Astrocyte of the hippocampus (primary cell): ENCODE results near the gene CKM.

ENCODE experiments used
- DNase-seq: peaks from one replicate; pipeline ENCODE4 v3.0.0; 2011; ENCODE audit warnings: low read depth, low spot score

The CKM gene

DNA sequence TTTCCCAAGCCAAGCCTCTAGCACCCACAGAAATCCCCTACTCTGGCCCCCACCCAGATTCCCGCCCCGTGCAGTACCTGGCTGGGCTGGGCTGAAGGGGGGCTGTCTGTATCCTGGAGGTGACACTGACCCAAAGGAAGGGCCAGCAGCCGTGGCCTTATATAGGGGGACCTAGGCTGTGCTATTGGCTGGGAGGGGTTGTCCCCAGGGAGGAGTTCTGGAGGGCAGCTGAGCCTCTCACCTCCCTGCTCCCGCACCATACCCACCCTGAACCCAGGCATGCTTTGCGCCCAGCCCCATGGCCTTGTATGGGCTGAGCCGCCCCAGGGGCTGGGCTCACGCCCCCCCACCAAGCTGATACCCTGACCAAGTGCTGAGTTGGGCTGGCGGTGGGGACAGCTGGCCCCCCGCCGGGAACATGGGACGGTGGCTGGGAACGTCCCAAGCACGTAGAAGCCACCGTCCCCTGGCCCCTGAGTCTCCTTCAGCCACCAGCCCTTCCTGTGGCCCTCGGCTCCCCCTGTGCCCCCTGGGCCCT is at the start of gene CKM:
Gene CKM, minus strand, starts transcription at position 132 of the 538 bp plus-strand sequence. CDS start 3,162 bp downstream, outside the sequence.
- DNase-seq: no peak

DNA sequence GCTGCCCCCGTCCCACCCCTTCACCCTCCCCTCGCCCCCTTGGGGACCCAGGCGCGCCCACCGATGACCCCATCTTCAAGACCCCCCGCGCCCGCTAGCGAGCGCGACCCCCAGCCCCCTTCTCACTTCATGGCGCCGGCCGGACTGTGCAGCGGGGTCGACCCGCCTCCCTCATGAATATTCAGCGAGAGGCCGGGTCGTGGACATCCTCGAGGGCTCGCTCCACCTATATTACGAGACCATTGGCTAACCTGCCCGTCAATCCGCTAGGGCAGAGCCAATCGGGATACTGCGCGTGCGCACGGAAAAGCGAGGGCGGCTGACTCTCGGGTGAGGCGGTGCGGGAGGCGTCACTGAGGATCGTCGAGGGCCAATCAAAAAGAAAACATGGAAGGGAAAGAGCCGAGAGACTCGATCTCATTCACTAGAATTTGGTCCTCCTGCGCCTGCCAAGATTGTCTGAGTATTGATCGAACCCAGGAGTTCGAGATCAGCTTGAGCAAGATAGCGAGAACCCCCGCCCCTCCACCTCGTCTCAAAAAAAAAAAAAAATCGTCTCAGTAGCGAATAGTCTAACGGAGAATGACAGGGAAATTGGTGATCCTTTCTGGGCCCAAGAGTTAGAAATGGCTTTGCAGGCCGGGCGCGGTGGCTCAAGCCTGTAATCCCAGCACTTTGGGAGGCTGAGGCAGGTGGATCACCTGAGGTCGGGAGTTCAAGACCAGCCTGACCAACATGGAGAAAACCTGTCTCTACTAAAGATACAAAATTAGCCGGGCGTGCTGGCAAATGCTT is 47.9 kb upstream of the CKM start, which contains the start of gene ERCC2:
Gene ERCC2, minus strand, starts transcription at position 164 of the 795 bp plus-strand sequence. Its CDS starts 33 bp downstream, at position 131.
- DNase-seq: peak; percentile 100

GRCh38 chr19:45368737-45369340 is 46.2 kb upstream of the CKM start:
- DNase-seq: no peak

DNA sequence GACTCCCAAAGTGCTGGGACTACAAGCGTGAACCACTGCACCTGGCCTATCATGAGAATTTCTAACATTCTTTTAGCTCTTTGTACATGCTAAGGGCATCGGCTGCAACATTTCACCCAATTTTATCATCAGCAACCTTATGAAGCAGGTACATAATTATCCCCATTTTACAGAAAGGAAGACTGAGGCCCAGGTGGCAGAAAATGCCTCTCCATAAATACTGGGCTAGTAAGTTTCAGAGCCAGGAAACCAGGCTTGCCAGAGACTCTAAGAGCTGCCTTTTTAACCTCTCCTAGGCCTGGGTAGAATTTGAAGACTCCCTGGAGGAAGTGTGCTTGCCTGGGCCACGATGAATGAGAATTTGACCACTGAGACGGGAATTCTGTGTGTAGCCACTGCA is 45.5 kb upstream of the CKM start:
- DNase-seq: no peak

GRCh38 chr19:45364696-45365095 is 42.0 kb upstream of the CKM start:
- DNase-seq: no peak

DNA sequence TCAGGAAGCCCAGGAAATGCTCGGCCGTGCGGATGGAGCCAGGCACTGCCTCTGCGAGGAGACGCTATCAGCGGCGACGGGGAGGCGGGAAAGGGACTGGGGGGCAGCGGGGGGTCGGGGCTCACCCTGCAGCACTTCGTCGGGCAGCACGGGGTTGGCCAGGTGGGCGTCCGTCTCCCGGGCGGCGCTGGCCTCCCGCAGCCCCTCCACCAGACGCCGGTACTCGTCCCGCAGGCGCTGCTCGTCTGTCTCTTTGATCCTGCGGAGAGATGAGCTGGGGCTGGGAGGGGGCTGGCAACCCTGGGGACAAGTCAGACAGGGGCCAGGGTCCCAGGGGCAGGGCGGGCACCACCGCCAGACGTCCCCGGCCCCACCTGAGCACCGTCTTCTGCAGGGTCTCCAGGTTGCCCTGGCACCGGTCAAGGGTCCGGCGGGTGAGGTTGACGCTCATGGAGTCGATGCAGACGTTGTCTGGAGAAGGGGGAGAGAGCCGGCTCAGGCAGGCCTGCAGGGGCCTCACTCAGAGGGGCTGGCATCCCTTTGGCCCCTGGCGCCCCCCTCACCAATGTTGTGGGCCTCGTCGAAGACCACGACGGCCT is 41.3 kb upstream of the CKM start:
- no peak for DNase-seq

- no peak for DNase-seq
Observed at GRCh38 chr19:45362291-45362690, 39.6 kb upstream of the CKM start.

- DNase-seq: no peak
Observed at GRCh38 chr19:45361608-45362007, 38.9 kb upstream of the CKM start.

DNA sequence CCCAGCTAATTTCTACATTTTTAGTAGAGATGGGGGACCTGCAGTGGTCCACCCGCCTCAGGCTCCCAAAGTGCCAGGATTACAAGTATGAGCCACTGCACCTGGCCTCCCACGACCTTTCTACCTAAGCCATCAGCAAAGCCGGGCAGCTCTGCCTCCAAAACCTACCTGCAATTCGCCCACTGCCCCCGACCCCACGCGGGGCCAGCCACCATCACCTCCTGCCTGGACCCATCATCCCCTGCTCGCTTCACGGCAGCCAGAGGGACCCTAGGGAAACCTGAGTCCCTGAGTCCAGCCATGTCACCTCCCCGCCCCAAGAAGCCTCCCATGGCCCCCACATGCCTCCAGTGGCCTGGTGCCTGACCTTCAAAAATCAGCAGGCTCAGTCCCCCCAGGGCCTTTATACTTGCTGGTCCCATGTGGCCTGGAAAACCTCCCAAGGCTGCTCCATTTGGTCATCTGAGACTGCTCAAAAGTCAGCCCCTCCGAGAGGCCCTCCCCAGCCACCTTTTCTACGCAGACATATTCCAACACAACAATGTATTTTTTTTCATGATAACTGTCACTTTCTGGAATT is 35.6 kb upstream of the CKM start:
- DNase-seq: no peak

DNA sequence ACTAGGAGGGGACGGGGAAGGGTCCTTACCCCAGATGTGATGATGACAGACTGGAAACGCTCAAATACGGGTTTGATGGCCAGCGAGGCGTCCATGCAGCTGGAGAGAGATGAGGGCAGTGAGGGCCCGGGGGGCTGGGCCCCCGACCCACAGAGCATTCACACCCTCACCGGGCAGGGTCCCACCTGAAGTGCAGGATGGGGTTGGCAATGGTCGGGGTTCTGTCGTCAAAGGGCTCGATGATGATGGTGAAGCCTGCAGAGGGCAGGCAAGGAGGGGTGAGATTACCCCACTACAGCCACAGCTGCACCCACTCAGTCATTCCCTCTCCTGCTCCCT is 34.7 kb upstream of the CKM start:
- no peak for DNase-seq

- DNase-seq: no peak
Observed at GRCh38 chr19:45356760-45357444, 34.2 kb upstream of the CKM start.

DNA sequence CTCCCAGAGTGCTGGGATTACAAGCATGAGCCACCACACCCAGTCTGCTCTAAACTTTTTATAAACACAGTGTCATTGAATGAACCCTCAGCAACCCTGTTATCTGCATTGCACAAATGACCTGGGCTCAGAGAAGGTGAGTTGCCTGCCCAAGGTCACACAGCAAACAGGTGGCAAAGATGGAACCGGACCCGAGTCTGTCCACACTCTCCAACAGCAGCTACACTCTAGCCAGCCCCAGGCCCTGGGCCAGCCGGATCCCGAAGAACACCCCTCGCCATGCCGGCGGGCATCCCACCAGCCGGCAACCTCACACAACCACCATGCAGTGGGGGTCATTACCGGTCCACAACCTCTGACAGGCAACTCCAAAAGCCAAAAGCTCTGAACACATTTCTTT is 33.2 kb upstream of the CKM start:
- DNase-seq: no peak

GRCh38 chr19:45355402-45355801 is 32.7 kb upstream of the CKM start:
- DNase-seq: no peak

DNA sequence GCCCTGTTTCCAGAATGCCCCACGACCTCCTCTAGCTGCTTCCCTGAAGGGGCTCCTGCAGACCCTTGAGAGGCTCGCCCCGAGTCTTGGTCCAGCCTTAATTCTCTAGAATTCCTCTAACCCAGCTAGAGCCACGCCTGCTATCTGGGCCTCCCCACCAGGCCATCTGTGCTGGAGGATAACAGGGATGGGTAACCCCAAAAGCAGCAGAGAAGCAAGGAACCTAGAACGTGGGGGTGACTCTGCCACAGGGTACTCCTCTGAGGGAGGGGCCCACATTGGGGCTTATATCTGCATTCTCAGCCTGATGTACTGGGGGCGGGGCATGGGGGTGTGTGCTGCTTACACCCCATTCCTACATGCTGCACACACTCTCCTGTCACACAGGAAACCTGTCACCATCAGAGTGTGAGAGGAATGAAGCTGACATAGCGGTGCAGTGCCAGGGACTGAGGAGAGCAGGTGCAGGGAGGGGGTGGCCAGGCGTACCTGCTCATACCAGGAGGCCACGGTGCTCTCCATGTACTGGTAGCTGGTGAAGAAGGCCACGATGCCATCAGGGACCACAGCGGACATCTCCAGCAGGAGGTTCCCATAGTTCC is 31.7 kb upstream of the CKM start:
- DNase-seq: no peak

- DNase-seq: no peak
Observed at GRCh38 chr19:45352914-45353796, 30.5 kb upstream of the CKM start.

DNA sequence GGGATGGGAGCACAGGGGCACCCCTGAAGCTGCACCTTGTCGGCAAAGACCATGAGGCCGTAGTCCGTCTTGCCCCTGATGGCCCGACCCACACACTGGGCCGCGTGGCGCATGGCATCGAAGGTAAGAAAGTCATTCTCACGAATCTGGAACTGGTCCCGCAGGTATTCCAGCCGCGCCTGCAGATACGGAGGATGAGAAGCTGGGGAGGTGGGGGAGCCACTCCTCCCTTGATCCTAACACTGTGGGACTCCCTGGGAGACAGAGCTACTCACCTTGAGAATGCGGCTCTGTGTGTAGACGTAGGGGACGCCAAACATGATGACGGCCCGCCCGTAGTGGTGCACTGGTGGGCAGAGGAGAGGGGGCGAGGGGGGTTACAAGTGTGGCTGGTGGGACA is 29.8 kb upstream of the CKM start:
- no peak for DNase-seq

DNA sequence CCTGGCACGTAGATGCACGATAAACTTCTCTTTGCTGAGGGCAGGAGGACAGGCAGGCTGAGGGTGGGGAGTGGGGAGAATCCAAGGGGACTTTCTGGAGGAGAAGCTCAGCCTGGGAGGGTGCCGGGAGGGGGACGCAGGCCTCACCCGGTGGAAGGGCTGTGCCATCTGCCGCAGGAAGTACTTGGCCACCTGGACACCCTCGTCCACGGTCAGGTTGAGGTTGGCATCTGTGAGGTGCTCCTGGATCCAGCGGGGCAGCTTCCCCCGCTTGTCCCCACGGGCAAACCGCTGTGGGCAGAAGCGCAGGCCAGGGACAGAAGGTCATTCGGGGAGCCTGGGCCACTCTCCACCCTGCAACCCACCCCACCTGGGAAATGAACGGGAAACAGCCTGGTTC is 29.4 kb upstream of the CKM start:
- no peak for DNase-seq

DNA sequence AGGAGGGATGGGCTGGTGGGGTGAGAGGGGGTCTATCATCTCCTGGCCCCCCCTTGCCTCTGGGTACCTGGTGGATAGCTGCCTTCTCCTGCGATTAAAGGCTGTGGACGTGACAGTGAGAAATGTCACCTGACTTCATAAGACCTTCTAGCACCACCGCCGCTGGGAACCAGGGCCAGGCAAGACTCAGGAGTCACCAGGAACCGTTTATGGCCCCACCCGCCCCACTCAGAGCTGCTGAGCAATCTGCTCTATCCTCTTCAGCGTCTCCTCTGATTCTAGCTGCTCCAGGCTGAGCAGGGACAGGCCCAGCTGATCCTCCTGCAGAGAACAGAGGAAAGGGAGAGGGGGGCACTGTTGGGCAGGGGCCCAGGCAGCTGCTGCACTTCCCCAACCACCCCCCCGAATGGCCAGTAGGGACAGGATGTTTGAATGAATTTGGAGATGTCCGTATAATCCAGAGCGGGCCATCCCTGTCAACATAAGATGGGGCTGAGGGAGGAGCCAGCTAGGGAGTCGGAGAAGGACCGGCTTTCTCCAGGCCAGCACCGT is 28.8 kb upstream of the CKM start:
- DNase-seq: no peak

GRCh38 chr19:45350477-45351058 is 27.9 kb upstream of the CKM start:
- DNase-seq: no peak
